Activated effector memory CD4-positive, alpha-beta T cell treated with Interleukin-2 at 50 U/mL for 16 hours (primary cell): ENCODE data around the gene IL1RAPL2.

Source experiments
- DNase-seq: peaks from one replicate; pipeline ENCODE4 v3.0.0-alpha.2; 2020

The IL1RAPL2 gene

GRCh38 chrX:105282077-105282476 is 716.1 kb downstream of the IL1RAPL2 start:
- DNase-seq = no peak

- no peak for DNase-seq
Measured at GRCh38 chrX:105297041-105297440, 731.0 kb downstream of the IL1RAPL2 start.

GRCh38 chrX:105299286-105299685 is 733.3 kb downstream of the IL1RAPL2 start:
- DNase-seq = no peak

GRCh38 chrX:105302246-105302645 is 736.2 kb downstream of the IL1RAPL2 start:
- no peak for DNase-seq

GRCh38 chrX:105307762-105308161 is 741.8 kb downstream of the IL1RAPL2 start:
- DNase-seq = no peak

GRCh38 chrX:105313596-105313995 is 747.6 kb downstream of the IL1RAPL2 start:
- no peak for DNase-seq

GRCh38 chrX:105314458-105314857 is 748.5 kb downstream of the IL1RAPL2 start:
- DNase-seq = no peak

GRCh38 chrX:105315248-105315647 is 749.2 kb downstream of the IL1RAPL2 start:
- DNase-seq = no peak

- no peak for DNase-seq
Measured at GRCh38 chrX:105317117-105317516, 751.1 kb downstream of the IL1RAPL2 start.

- DNase-seq = no peak
Measured at GRCh38 chrX:105323928-105324327, 757.9 kb downstream of the IL1RAPL2 start.

- no peak for DNase-seq
Measured at GRCh38 chrX:105328773-105329172, 762.8 kb downstream of the IL1RAPL2 start.

- no peak for DNase-seq
Measured at GRCh38 chrX:105331244-105331643, 765.2 kb downstream of the IL1RAPL2 start.

- no peak for DNase-seq
Measured at GRCh38 chrX:105347373-105347772, 781.4 kb downstream of the IL1RAPL2 start.

- DNase-seq = no peak
Measured at GRCh38 chrX:105349476-105349875, 783.5 kb downstream of the IL1RAPL2 start.

- DNase-seq = no peak
Measured at GRCh38 chrX:105375816-105376215, 809.8 kb downstream of the IL1RAPL2 start.

- no peak for DNase-seq
Measured at GRCh38 chrX:105424729-105425128, 858.7 kb downstream of the IL1RAPL2 start.

GRCh38 chrX:105451401-105451800 is 885.4 kb downstream of the IL1RAPL2 start:
- no peak for DNase-seq

GRCh38 chrX:105458846-105459245 is 892.8 kb downstream of the IL1RAPL2 start:
- DNase-seq = no peak

GRCh38 chrX:105460376-105460775 is 894.4 kb downstream of the IL1RAPL2 start:
- no peak for DNase-seq

GRCh38 chrX:105461016-105461415 is 895.0 kb downstream of the IL1RAPL2 start:
- DNase-seq = no peak

- no peak for DNase-seq
Measured at GRCh38 chrX:105462186-105462585, 896.2 kb downstream of the IL1RAPL2 start.

GRCh38 chrX:105463473-105463872 is 897.5 kb downstream of the IL1RAPL2 start:
- DNase-seq = no peak

- no peak for DNase-seq
Measured at GRCh38 chrX:105464618-105465017, 898.6 kb downstream of the IL1RAPL2 start.

GRCh38 chrX:105468741-105469140 is 902.7 kb downstream of the IL1RAPL2 start:
- DNase-seq = no peak

- no peak for DNase-seq
Measured at GRCh38 chrX:105471597-105471996, 905.6 kb downstream of the IL1RAPL2 start.

GRCh38 chrX:105475801-105476200 is 909.8 kb downstream of the IL1RAPL2 start:
- DNase-seq = no peak
